Activated T-helper 1 cell treated with anti-CD3 and anti-CD28 coated beads, Interleukin-2, amount 50 U/mL, for 16 hours (primary cell): ENCODE measurements around the gene PDSS1.

ENCODE experiments used
- DNase-seq, 2 donors: peaks; one replicate each; pipeline ENCODE4 v3.0.0-alpha.2; 2020; ENCODE audit warnings: low read depth in 1 of 2, low spot score in 1 of 2

The PDSS1 gene

GRCh38 chr10:26698909-26699308 lies 1.4 kb downstream of the PDSS1 start:
- no peak for DNase-seq

GRCh38 chr10:26699631-26700030 lies 2.1 kb downstream of the PDSS1 start:
- no peak for DNase-seq

- DNase-seq: no peak
Measured at GRCh38 chr10:26700884-26701630, 3.6 kb downstream of the PDSS1 start.

GRCh38 chr10:26703096-26703495 lies 5.6 kb downstream of the PDSS1 start:
- DNase-seq: no peak

- DNase-seq: no peak
Measured at GRCh38 chr10:26703974-26704373, 6.5 kb downstream of the PDSS1 start.

GRCh38 chr10:26706206-26706605 lies 8.7 kb downstream of the PDSS1 start:
- DNase-seq: no peak

- no peak for DNase-seq
Measured at GRCh38 chr10:26706936-26707335, 9.4 kb downstream of the PDSS1 start.

- no peak for DNase-seq
Measured at GRCh38 chr10:26711324-26711723, 13.8 kb downstream of the PDSS1 start.

- no peak for DNase-seq
Measured at GRCh38 chr10:26714415-26715136, 17.1 kb downstream of the PDSS1 start.

GRCh38 chr10:26715137-26715487 lies 17.6 kb downstream of the PDSS1 start:
- no peak for DNase-seq

GRCh38 chr10:26717476-26717875 lies 20.0 kb downstream of the PDSS1 start:
- DNase-seq: no peak

GRCh38 chr10:26721561-26721960 lies 24.1 kb downstream of the PDSS1 start:
- peak in 1 of 2 donors; percentile 11 for DNase-seq

GRCh38 chr10:26723016-26723415 lies 25.5 kb downstream of the PDSS1 start:
- DNase-seq: no peak

- DNase-seq: no peak
Measured at GRCh38 chr10:26725837-26726727, 28.6 kb downstream of the PDSS1 start.

- DNase-seq: no peak
Measured at GRCh38 chr10:26727005-26727404, 29.5 kb downstream of the PDSS1 start.

GRCh38 chr10:26728957-26729356 lies 31.5 kb downstream of the PDSS1 start:
- DNase-seq: no peak

- DNase-seq: no peak
Measured at GRCh38 chr10:26729395-26729794, 31.9 kb downstream of the PDSS1 start.

- DNase-seq: no peak
Measured at GRCh38 chr10:26730552-26730951, 33.1 kb downstream of the PDSS1 start.

- no peak for DNase-seq
Measured at GRCh38 chr10:26733750-26734568, 36.5 kb downstream of the PDSS1 start.

- no peak for DNase-seq
Measured at GRCh38 chr10:26735435-26735834, 37.9 kb downstream of the PDSS1 start.

- DNase-seq: no peak
Measured at GRCh38 chr10:26737730-26738129, 40.2 kb downstream of the PDSS1 start.
